HEK293 (cell line): ENCODE data around the gene DHRS13.

Experiments
- BCL11B ChIP-seq: fragments of 450-650 bp; formaldehyde crosslinking; IDR thresholded peaks from 2 replicates; pipeline ENCODE4 v1.5.1; 2016; ENCODE audit warnings: low read depth, missing biosample characterization, missing genetic modification characterization
- EGR2 ChIP-seq: fragments of 450-650 bp; formaldehyde crosslinking; IDR thresholded peaks from 2 replicates; pipeline ENCODE4 v1.5.1; 2016; ENCODE audit warnings: low read depth, missing biosample characterization, missing genetic modification characterization
- GLI2 ChIP-seq: fragments of 450-650 bp; formaldehyde crosslinking; IDR thresholded peaks from 2 replicates; pipeline ENCODE4; 2017; ENCODE audit warnings: missing biosample characterization, missing genetic modification characterization, low read depth, borderline replicate concordance
- GLI4 ChIP-seq: fragments of 450-650 bp; formaldehyde crosslinking; IDR thresholded peaks from 2 replicates; pipeline ENCODE4 v1.5.1; 2016; ENCODE audit warnings: missing biosample characterization, missing genetic modification characterization
- KLF7 ChIP-seq: fragments of 450-650 bp; formaldehyde crosslinking; IDR thresholded peaks from 2 replicates; pipeline ENCODE4 v1.5.1; 2016; ENCODE audit warnings: missing biosample characterization, missing genetic modification characterization, borderline replicate concordance
- PRDM10 ChIP-seq: fragments of 450-650 bp; formaldehyde crosslinking; IDR thresholded peaks from 2 replicates; pipeline ENCODE4 v1.5.1; 2016; ENCODE audit warnings: missing biosample characterization, missing genetic modification characterization
- PRDM6 ChIP-seq: fragments of 450-650 bp; formaldehyde crosslinking; IDR thresholded peaks from 2 replicates; pipeline ENCODE4 v1.5.1; 2017; ENCODE audit warnings: missing biosample characterization, missing genetic modification characterization
- SCRT1 ChIP-seq: fragments of 450-650 bp; formaldehyde crosslinking; IDR thresholded peaks from 2 replicates; pipeline ENCODE4 v1.5.1; 2016; ENCODE audit warnings: missing biosample characterization, missing genetic modification characterization, borderline replicate concordance
- SCRT2 ChIP-seq: fragments of 450-650 bp; formaldehyde crosslinking; IDR thresholded peaks from 2 replicates; pipeline ENCODE4 v1.5.1; 2016; ENCODE audit warnings: missing biosample characterization, missing genetic modification characterization
- SP2 ChIP-seq: fragments of 450-650 bp; formaldehyde crosslinking; IDR thresholded peaks from 2 replicates; pipeline ENCODE4 v1.5.1; 2016; ENCODE audit warnings: missing biosample characterization, missing genetic modification characterization
- ZBTB48 ChIP-seq: fragments of 450-650 bp; formaldehyde crosslinking; IDR thresholded peaks from 2 replicates; pipeline ENCODE4 v1.5.1; 2016; ENCODE audit warnings: missing biosample characterization, missing genetic modification characterization
- ZBTB8A ChIP-seq: fragments of 450-650 bp; formaldehyde crosslinking; IDR thresholded peaks from 2 replicates; pipeline ENCODE4 v1.5.1; 2016; ENCODE audit warnings: missing biosample characterization, missing genetic modification characterization
- ZNF112 ChIP-seq: fragments of 450-650 bp; formaldehyde crosslinking; IDR thresholded peaks from 2 replicates; pipeline ENCODE4 v1.5.0; 2017; ENCODE audit warnings: missing biosample characterization, missing genetic modification characterization
- ZNF121 ChIP-seq: fragments of 450-650 bp; formaldehyde crosslinking; IDR thresholded peaks from 2 replicates; pipeline ENCODE4 v1.5.1; 2016; ENCODE audit warnings: missing biosample characterization, missing genetic modification characterization
- ZNF202 ChIP-seq: fragments of 450-650 bp; formaldehyde crosslinking; IDR thresholded peaks from 2 replicates; pipeline ENCODE4 v1.5.1; 2016; ENCODE audit warnings: missing biosample characterization, missing genetic modification characterization, borderline replicate concordance
- ZNF223 ChIP-seq: fragments of 450-650 bp; formaldehyde crosslinking; IDR thresholded peaks from 2 replicates; pipeline ENCODE4 v1.5.1; 2016; ENCODE audit warnings: missing biosample characterization, missing genetic modification characterization
- ZNF324 ChIP-seq: fragments of 450-650 bp; formaldehyde crosslinking; IDR thresholded peaks from 2 replicates; pipeline ENCODE4 v1.5.1; 2016; ENCODE audit warnings: missing biosample characterization, missing genetic modification characterization
- ZNF341 ChIP-seq: fragments of 450-650 bp; formaldehyde crosslinking; IDR thresholded peaks from 2 replicates; pipeline ENCODE4; 2016; ENCODE audit warnings: low read depth, missing biosample characterization, missing genetic modification characterization
- ZNF391 ChIP-seq: fragments of 450-650 bp; formaldehyde crosslinking; IDR thresholded peaks from 2 replicates; pipeline ENCODE4 v1.5.1; 2016; ENCODE audit warnings: low read depth, missing biosample characterization, missing genetic modification characterization, borderline replicate concordance
- ZNF510 ChIP-seq: fragments of 450-650 bp; formaldehyde crosslinking; IDR thresholded peaks from 2 replicates; pipeline ENCODE4 v1.5.1; 2018; ENCODE audit warnings: mild to moderate bottlenecking, missing genetic modification characterization, missing biosample characterization; ENCODE audit not compliant: insufficient replicate concordance
- ZNF549 ChIP-seq: fragments of 450-650 bp; IDR thresholded peaks from 2 replicates; pipeline ENCODE4 v1.5.1; 2018; ENCODE audit warnings: missing biosample characterization, missing genetic modification characterization, mild to moderate bottlenecking, inconsistent platforms, moderate library complexity
- ZNF561 ChIP-seq: fragments of 450-650 bp; IDR thresholded peaks from 2 replicates; pipeline ENCODE4 v1.5.1; 2018; ENCODE audit warnings: missing biosample characterization, missing genetic modification characterization, borderline replicate concordance
- ZNF660 ChIP-seq: fragments of 450-650 bp; IDR thresholded peaks from 2 replicates; pipeline ENCODE4 v1.5.1; 2018; ENCODE audit warnings: missing biosample characterization, mild to moderate bottlenecking, missing genetic modification characterization
- ZNF707 ChIP-seq: fragments of 450-650 bp; formaldehyde crosslinking; IDR thresholded peaks from 2 replicates; pipeline ENCODE4 v1.5.1; 2016; ENCODE audit warnings: missing biosample characterization, missing genetic modification characterization
- ZNF777 ChIP-seq: fragments of 450-650 bp; formaldehyde crosslinking; IDR thresholded peaks from 2 replicates; pipeline ENCODE4 v1.5.1; 2017; ENCODE audit warnings: missing biosample characterization, missing genetic modification characterization, borderline replicate concordance
- ZNF785 ChIP-seq: fragments of 450-650 bp; formaldehyde crosslinking; IDR thresholded peaks from 2 replicates; pipeline ENCODE4 v1.5.1; 2016; ENCODE audit warnings: missing biosample characterization, missing genetic modification characterization
- ZXDB ChIP-seq: fragments of 450-650 bp; formaldehyde crosslinking; IDR thresholded peaks from 2 replicates; pipeline ENCODE4 v1.5.1; 2016; ENCODE audit warnings: missing biosample characterization, missing genetic modification characterization
- TF ChIP-seq, protein P1 (sequence below): fragments of 450-650 bp; formaldehyde crosslinking; IDR thresholded peaks from 2 replicates; pipeline ENCODE4 v1.5.0; 2017; ENCODE audit warnings: missing biosample characterization, missing genetic modification characterization, borderline replicate concordance
- TF ChIP-seq, protein P2 (sequence below): fragments of 450-650 bp; IDR thresholded peaks from 2 replicates; pipeline ENCODE4 v1.5.1; 2018; ENCODE audit warnings: missing biosample characterization, missing genetic modification characterization

DHRS13 gene

GRCh38 chr17:28854457-28855335, 48.2 kb downstream of the DHRS13 start, which contains the start of gene ERAL1 (continued):
- TF ChIP-seq ZNF341 (tag by site-specific recombination) = peak; percentile 56
- TF ChIP-seq ZBTB48 (tag by site-specific recombination) = no peak; the same call in 1 of the 2 replicates
- TF ChIP-seq, protein P1, sequence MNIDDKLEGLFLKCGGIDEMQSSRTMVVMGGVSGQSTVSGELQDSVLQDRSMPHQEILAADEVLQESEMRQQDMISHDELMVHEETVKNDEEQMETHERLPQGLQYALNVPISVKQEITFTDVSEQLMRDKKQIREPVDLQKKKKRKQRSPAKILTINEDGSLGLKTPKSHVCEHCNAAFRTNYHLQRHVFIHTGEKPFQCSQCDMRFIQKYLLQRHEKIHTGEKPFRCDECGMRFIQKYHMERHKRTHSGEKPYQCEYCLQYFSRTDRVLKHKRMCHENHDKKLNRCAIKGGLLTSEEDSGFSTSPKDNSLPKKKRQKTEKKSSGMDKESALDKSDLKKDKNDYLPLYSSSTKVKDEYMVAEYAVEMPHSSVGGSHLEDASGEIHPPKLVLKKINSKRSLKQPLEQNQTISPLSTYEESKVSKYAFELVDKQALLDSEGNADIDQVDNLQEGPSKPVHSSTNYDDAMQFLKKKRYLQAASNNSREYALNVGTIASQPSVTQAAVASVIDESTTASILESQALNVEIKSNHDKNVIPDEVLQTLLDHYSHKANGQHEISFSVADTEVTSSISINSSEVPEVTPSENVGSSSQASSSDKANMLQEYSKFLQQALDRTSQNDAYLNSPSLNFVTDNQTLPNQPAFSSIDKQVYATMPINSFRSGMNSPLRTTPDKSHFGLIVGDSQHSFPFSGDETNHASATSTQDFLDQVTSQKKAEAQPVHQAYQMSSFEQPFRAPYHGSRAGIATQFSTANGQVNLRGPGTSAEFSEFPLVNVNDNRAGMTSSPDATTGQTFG (tag by site-specific recombination) = no peak
- peak; percentile 87; the same call in 1 of the 2 replicates for TF ChIP-seq ZNF324
- TF ChIP-seq, protein P2, sequence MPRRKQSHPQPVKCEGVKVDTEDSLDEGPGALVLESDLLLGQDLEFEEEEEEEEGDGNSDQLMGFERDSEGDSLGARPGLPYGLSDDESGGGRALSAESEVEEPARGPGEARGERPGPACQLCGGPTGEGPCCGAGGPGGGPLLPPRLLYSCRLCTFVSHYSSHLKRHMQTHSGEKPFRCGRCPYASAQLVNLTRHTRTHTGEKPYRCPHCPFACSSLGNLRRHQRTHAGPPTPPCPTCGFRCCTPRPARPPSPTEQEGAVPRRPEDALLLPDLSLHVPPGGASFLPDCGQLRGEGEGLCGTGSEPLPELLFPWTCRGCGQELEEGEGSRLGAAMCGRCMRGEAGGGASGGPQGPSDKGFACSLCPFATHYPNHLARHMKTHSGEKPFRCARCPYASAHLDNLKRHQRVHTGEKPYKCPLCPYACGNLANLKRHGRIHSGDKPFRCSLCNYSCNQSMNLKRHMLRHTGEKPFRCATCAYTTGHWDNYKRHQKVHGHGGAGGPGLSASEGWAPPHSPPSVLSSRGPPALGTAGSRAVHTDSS = 0 out of 2 replicates have a peak, but pooled peaks have one; percentile 36
- TF ChIP-seq ZNF112 (tag by site-specific recombination) = no peak
- no peak for TF ChIP-seq ZNF707
- no peak for TF ChIP-seq ZNF549 (tag by site-specific recombination)
- TF ChIP-seq ZNF785 (tag by site-specific recombination) = no peak
- no peak for TF ChIP-seq ZNF202 (tag by site-specific recombination)
- no peak for TF ChIP-seq GLI2
- peak; percentile 73 for TF ChIP-seq EGR2 (tag by site-specific recombination)
- peak; percentile 51; the same call in 1 of the 2 replicates for TF ChIP-seq ZBTB8A
- TF ChIP-seq ZXDB (tag by site-specific recombination) = no peak
- TF ChIP-seq ZNF660 = no peak; the same call in 1 of the 2 replicates
- no peak for TF ChIP-seq SCRT1 (tag by site-specific recombination)
- TF ChIP-seq SCRT2 (tag by site-specific recombination) = no peak
- 0 out of 2 replicates have a peak, but pooled peaks have one; percentile 13 for TF ChIP-seq KLF7 (tag by site-specific recombination)
- TF ChIP-seq ZNF391 = 0 out of 2 replicates have a peak, but pooled peaks have one; percentile 72
- TF ChIP-seq ZNF121 (tag by site-specific recombination) = 0 out of 2 replicates have a peak, but pooled peaks have one; percentile 55
- peak; percentile 50; the same call in 1 of the 2 replicates for TF ChIP-seq ZNF561 (tag by site-specific recombination)
- TF ChIP-seq GLI4 (tag by site-specific recombination) = 0 out of 2 replicates have a peak, but pooled peaks have one; percentile 41
- TF ChIP-seq SP2 (tag by site-specific recombination) = peak; percentile 79
- no peak for TF ChIP-seq PRDM6 (tag by site-specific recombination)
- TF ChIP-seq ZNF223 (tag by site-specific recombination) = no peak
- no peak for TF ChIP-seq BCL11B (tag by site-specific recombination)
- TF ChIP-seq ZNF510 = no peak
- TF ChIP-seq ZNF777 = no peak
- TF ChIP-seq PRDM10 (tag by site-specific recombination) = peak; percentile 99
